Esophagus squamous epithelium (tissue), 5 donors: ENCODE data around the gene DAG1. TPM values are rescaled to one million over a fixed set of nuclear protein-coding genes. Genes with fewer than 3 reads are reported as not detected.

ENCODE experiments used
- DNase-seq: peaks from one replicate; lab custom pipeline; 2025; lab: John Stamatoyannopoulos, UW
- H3K27ac ChIP-seq, 4 donors: fragments of 200-600 bp; sonication (generic); one replicate each; pipeline ENCODE4 v1.5.1; 2016 to 2019; ENCODE audit warnings: mild to moderate bottlenecking in 1 of 4
- H3K27me3 ChIP-seq, 4 donors: fragments of 200-600 bp; sonication (generic); 1 replicate in 3 of 4; 2 replicates in 1 of 4; pipeline versions ENCODE4 v1.5.1 to v1.6.0; 2017 to 2021; ENCODE audit warnings: antibody characterized with exemption in 1 of 4
- H3K36me3 ChIP-seq, 3 donors: fragments of 200-600 bp; sonication (generic); one replicate each; pipeline ENCODE4 v1.5.1; 2016 to 2019
- H3K4me1 ChIP-seq, 3 donors: fragments of 200-600 bp; sonication (generic); one replicate each; pipeline ENCODE4 v1.5.1; 2017 to 2019
- H3K4me3 ChIP-seq, 4 donors: fragments of 200-600 bp; sonication (generic); 1 replicate in 3 of 4; 2 replicates in 1 of 4; pipeline ENCODE4 v1.5.1; 2016 to 2019; ENCODE audit warnings: mild to moderate bottlenecking in 2 of 4, moderate library complexity in 1 of 4
- H3K9me3 ChIP-seq, 3 donors: fragments of 200-600 bp; sonication (generic); one replicate each; pipeline ENCODE4 v1.5.1; 2016 to 2019
- CTCF ChIP-seq, 6 experiments: fragments of 450-650 bp in 4 of 6; fragments of 200-600 bp in 2 of 6; sonication (generic) in 2 of 6; IDR thresholded peaks; one replicate each; pipeline ENCODE4 v1.5.1; 2016 to 2019; ENCODE audit warnings: antibody characterized with exemption in 6 of 6, mild to moderate bottlenecking in 4 of 6, moderate library complexity in 4 of 6
- POLR2A ChIP-seq, 4 donors: fragments of 450-650 bp; IDR thresholded peaks; one replicate each; pipeline ENCODE4 v1.6.1; 2017; ENCODE audit warnings: antibody characterized with exemption in 4 of 4, mild to moderate bottlenecking in 4 of 4, moderate library complexity in 3 of 4
- WGBS, 2 donors: methylation state at CpG; one replicate each; pipeline ENCODE4 v1.1.5; 2018; 5-methylcytosine and 5-hydroxymethylcytosine counted together
- intact Hi-C: fragments of 100-400 bp; cut with DNase I; formaldehyde crosslinking; loops from one replicate; pipeline ENCODE4 v1.15.0; 2022
- total RNA-seq, 4 donors: library from RNA; depleted of rRNA; stranded (reverse); fragments of >200 nt; gene quantifications; one replicate each; pipeline ENCODE4 v1.1.0, GENCODE V29; 2016
- donor health status: DM: yes; HTN: yes; CAD: no.

DAG1 gene
- total RNA-seq, 4 donors from 2014 or later = 36.2 to 74.2 (median 51.3) TPM

GRCh38 chr3:49556500-49557275 is 86.6 kb downstream of the DAG1 start:
- no peaks in the 10 kb centered on the region for H3K36me3 ChIP-seq
- WGBS, 2 donors = 83 to 90% methylated on average over 1 to 3 of the region's 3 CpGs
- intact Hi-C loops = no loop called here

GRCh38 chr3:49563040-49563578 is 93.0 kb downstream of the DAG1 start:
- DNase-seq = no peak
- H3K9me3 ChIP-seq = no peaks in the 10 kb centered on the region
- H3K4me1 ChIP-seq = no peaks in the 10 kb centered on the region
- no peak overlapping the region for H3K27ac ChIP-seq
- H3K4me3 ChIP-seq = no peak overlapping the region
- TF ChIP-seq POLR2A (IDR thresholded peaks at IDR 0.05) (no peak), CTCF (IDR thresholded peaks at IDR 0.05) (peak in 1 of 6 experiments; percentile 22)
- intact Hi-C loops = no loop called here
- peaks cover 0 to 11% (median 0%) of the 10 kb centered on the region in 4 donors for H3K27me3 ChIP-seq
- WGBS, 2 donors = 40 to 57% methylated on average over 1 to 4 of the region's 4 CpGs
- H3K36me3 ChIP-seq = no peaks in the 10 kb centered on the region

More at GRCh38 chr3:49556500-49557275, 86.6 kb downstream of the DAG1 start:
- no peak overlapping the region for H3K4me3 ChIP-seq
- peaks cover 16 to 20% (median 16%) of the 10 kb centered on the region in 3 donors for H3K4me1 ChIP-seq
- peaks cover 0 to 58% (median 0%) of the 10 kb centered on the region in 4 donors for H3K27me3 ChIP-seq
- H3K27ac ChIP-seq = no peak overlapping the region
- TF ChIP-seq POLR2A (IDR thresholded peaks at IDR 0.05) = no peak
- no peak for TF ChIP-seq CTCF (IDR thresholded peaks at IDR 0.05)
- DNase-seq = no peak
- no peaks in the 10 kb centered on the region for H3K9me3 ChIP-seq

- TF ChIP-seq POLR2A (IDR thresholded peaks at IDR 0.05) (no peak), CTCF (IDR thresholded peaks at IDR 0.05) (no peak)
- peaks cover 0 to 11% (median 0%) of the 10 kb centered on the region in 4 donors for H3K27me3 ChIP-seq
- no peak overlapping the region for H3K27ac ChIP-seq
- no peaks in the 10 kb centered on the region for H3K36me3 ChIP-seq
- H3K4me1 ChIP-seq = no peaks in the 10 kb centered on the region
- no peaks in the 10 kb centered on the region for H3K9me3 ChIP-seq
- intact Hi-C loops = no loop called here
- no peak overlapping the region for H3K4me3 ChIP-seq
- 89 to 90% methylated on average over 4 of the region's 4 CpGs for WGBS, 2 donors
- no peak for DNase-seq
These were observed 93.7 kb downstream of the DAG1 start for GRCh38 chr3:49563766-49564165.

GRCh38 chr3:49566312-49566711 is 96.2 kb downstream of the DAG1 start:
- no peaks in the 10 kb centered on the region for H3K27me3 ChIP-seq
- H3K9me3 ChIP-seq = no peaks in the 10 kb centered on the region
- no peaks in the 10 kb centered on the region for H3K36me3 ChIP-seq
- 62 to 73% methylated on average over 2 of the region's 2 CpGs for WGBS, 2 donors
- TF ChIP-seq CTCF (IDR thresholded peaks at IDR 0.05) (peak in 2 of 6 experiments; percentile 6 to 37), POLR2A (IDR thresholded peaks at IDR 0.05) (no peak)
- no peak overlapping the region for H3K27ac ChIP-seq
- no peak overlapping the region for H3K4me3 ChIP-seq
- no peaks in the 10 kb centered on the region for H3K4me1 ChIP-seq
- intact Hi-C loops = no loop called here
- no peak for DNase-seq

GRCh38 chr3:49567406-49567805 is 97.3 kb downstream of the DAG1 start:
- DNase-seq = no peak
- Histone ChIP-seq H3K27me3 (no peaks in the 10 kb centered on the region), H3K4me3 (no peak overlapping the region), H3K36me3 (no peaks in the 10 kb centered on the region), H3K27ac (no peak overlapping the region), H3K9me3 (no peaks in the 10 kb centered on the region), H3K4me1 (no peaks in the 10 kb centered on the region)
- 8 to 19% methylated on average over 2 of the region's 2 CpGs for WGBS, 2 donors
- intact Hi-C loops = no loop called here
- no peak for TF ChIP-seq CTCF (IDR thresholded peaks at IDR 0.05)
- no peak for TF ChIP-seq POLR2A (IDR thresholded peaks at IDR 0.05)
